Left lung (tissue), 10 donors: ENCODE measurements around the gene TOX2. TPM values are rescaled to one million over a fixed set of nuclear protein-coding genes. Genes with fewer than 3 reads are reported as not detected.

ENCODE experiments used
- ATAC-seq: fragments of 200-7000 bp; cut with Tn5 transposase; one replicate; pipeline ENCODE4 v1.9.1; 2020; ENCODE audit warnings: moderate library complexity
- DNase-seq, 4 donors: peaks; one replicate each; pipeline ENCODE4 v3.0.0-alpha.2; 2013 to 2020
- H3K27ac ChIP-seq, 2 donors: fragments of 200-600 bp; sonication (generic) in 1 of 2; one replicate each; pipeline versions ENCODE4 v1.5.0 to v1.8.0; 2020 to 2021
- H3K27me3 ChIP-seq, 2 donors: fragments of 200-600 bp; sonication (generic) in 1 of 2; one replicate each; pipeline versions ENCODE4 v1.5.0 to v1.8.0; 2020 to 2021
- H3K36me3 ChIP-seq, 2 donors: fragments of 200-600 bp; sonication (generic) in 1 of 2; one replicate each; pipeline versions ENCODE4 v1.5.0 to v1.8.0; 2020 to 2021
- H3K4me1 ChIP-seq, 2 donors: fragments of 200-600 bp; one replicate each; pipeline ENCODE4 v1.8.0; 2021
- H3K4me3 ChIP-seq, 2 donors: fragments of 200-600 bp; sonication (generic) in 1 of 2; one replicate each; pipeline versions ENCODE4 v1.5.0 to v1.8.0; 2020 to 2021; ENCODE audit warnings: mild to moderate bottlenecking in 1 of 2
- H3K9me3 ChIP-seq, 2 donors: fragments of 200-600 bp; sonication (generic) in 1 of 2; one replicate each; pipeline versions ENCODE4 v1.5.0 to v1.8.0; 2020 to 2021
- intact Hi-C, 2 donors: fragments of 100-400 bp; cut with DNase I; formaldehyde crosslinking; loops; one replicate each; pipeline versions ENCODE4 v1.11.2 to v1.14.2; 2022
- polyA plus RNA-seq, 6 donors: library from polyadenylated mRNA; unstranded; fragments of 120-200 nt; gene quantifications; one replicate each; pipeline ENCODE4 v1.2.1, GENCODE V29; 2013; ENCODE audit not compliant: insufficient read length in 6 of 6
- total RNA-seq, 2 donors: library from RNA; stranded (reverse); fragmentation: NEBNext Ultra II Directional; extraction: Animal tissue kit (Norgen Biotek cat#: 25700); gene quantifications; one replicate each; pipeline ENCODE4 v1.2.1, GENCODE V29; 2021
- TF ChIP-seq, protein P1 (sequence below), 2 donors: fragments of 200-600 bp; sonication (generic) in 1 of 2; IDR thresholded peaks; one replicate each; pipeline versions ENCODE4 v1.5.0 to v1.8.0; 2021; ENCODE audit warnings: antibody characterized with exemption in 2 of 2
- donor health status: DM: no; HTN: yes; CAD: no.
- donor health status: DM: no; HTN: no; CAD: no.

Gene TOX2
- total and polyA plus RNA-seq, 8 donors = 14.5 to 61.1 (median 41.3) TPM

DNA sequence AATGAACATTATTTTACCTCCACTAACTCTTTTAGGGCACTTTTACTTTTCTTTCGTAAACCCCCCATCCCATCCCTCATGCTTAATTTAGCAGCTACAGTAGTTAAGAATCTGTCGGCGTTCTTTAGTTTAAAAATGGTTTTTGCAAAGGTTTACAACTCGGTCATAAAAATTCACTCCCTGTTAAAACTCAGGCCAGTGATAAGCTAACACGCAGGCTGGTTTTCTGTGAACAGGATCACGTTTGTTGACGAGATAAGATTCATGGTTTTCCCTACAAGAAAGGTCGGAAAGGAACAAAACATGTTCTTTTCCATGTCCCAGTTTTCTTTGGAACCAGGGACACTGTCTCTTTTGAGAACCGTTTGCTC, 101.1 kb downstream of the TOX2 start:
- Histone ChIP-seq H3K27ac (no peak overlapping the region), H3K27me3 (peaks cover 0 to 8% of the 10 kb centered on the region in 2 donors), H3K36me3 (no peaks in the 10 kb centered on the region), H3K9me3 (no peaks in the 10 kb centered on the region), H3K4me1 (peaks cover 0 to 36% of the 10 kb centered on the region in 2 donors), H3K4me3 (no peak overlapping the region)
- no peak for DNase-seq
- TF ChIP-seq, protein P1, sequence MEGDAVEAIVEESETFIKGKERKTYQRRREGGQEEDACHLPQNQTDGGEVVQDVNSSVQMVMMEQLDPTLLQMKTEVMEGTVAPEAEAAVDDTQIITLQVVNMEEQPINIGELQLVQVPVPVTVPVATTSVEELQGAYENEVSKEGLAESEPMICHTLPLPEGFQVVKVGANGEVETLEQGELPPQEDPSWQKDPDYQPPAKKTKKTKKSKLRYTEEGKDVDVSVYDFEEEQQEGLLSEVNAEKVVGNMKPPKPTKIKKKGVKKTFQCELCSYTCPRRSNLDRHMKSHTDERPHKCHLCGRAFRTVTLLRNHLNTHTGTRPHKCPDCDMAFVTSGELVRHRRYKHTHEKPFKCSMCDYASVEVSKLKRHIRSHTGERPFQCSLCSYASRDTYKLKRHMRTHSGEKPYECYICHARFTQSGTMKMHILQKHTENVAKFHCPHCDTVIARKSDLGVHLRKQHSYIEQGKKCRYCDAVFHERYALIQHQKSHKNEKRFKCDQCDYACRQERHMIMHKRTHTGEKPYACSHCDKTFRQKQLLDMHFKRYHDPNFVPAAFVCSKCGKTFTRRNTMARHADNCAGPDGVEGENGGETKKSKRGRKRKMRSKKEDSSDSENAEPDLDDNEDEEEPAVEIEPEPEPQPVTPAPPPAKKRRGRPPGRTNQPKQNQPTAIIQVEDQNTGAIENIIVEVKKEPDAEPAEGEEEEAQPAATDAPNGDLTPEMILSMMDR (IDR thresholded peaks at IDR 0.05) = no peak
- intact Hi-C loops = no loop called here
- ATAC-seq = no peak

- intact Hi-C loops = no loop called here
- DNase-seq (no peak), ATAC-seq (no peak)
- Histone ChIP-seq H3K4me1 (peaks cover 0 to 36% of the 10 kb centered on the region in 2 donors), H3K36me3 (no peaks in the 10 kb centered on the region), H3K9me3 (no peaks in the 10 kb centered on the region), H3K27ac (no peak overlapping the region), H3K4me3 (no peak overlapping the region), H3K27me3 (peaks cover 0 to 7% of the 10 kb centered on the region in 2 donors)
- TF ChIP-seq, protein P1 (IDR thresholded peaks at IDR 0.05) = no peak
Observed at GRCh38 chr20:44016525-44016924, 101.9 kb downstream of the TOX2 start.

DNA sequence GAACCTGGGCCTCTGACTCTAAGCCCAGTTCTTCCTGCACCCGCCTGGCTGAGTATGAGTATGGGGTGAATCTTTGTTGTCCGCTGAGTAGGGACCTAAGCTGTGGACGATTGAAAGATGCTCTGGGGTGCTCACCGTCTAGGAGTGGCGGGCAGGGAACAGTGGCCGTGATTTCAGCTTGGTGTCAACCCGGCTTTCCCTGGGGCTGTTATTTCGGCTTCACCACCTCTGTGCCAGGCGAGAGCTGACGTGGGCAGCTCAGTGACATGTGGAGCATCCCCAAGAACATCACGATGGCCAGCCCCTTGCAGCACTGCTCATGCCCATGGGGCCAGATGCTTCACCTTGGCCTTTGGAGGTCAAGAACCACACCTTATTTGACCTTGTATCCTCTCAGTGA, 102.6 kb downstream of the TOX2 start:
- no peak for ATAC-seq
- Histone ChIP-seq H3K4me1 (peaks cover 0 to 36% of the 10 kb centered on the region in 2 donors), H3K4me3 (no peak overlapping the region), H3K36me3 (no peaks in the 10 kb centered on the region), H3K27ac (no peak overlapping the region), H3K9me3 (no peaks in the 10 kb centered on the region), H3K27me3 (peaks cover 0 to 7% of the 10 kb centered on the region in 2 donors)
- DNase-seq = no peak
- TF ChIP-seq, protein P1 (IDR thresholded peaks at IDR 0.05) = no peak
- intact Hi-C loops = no loop called here

DNA sequence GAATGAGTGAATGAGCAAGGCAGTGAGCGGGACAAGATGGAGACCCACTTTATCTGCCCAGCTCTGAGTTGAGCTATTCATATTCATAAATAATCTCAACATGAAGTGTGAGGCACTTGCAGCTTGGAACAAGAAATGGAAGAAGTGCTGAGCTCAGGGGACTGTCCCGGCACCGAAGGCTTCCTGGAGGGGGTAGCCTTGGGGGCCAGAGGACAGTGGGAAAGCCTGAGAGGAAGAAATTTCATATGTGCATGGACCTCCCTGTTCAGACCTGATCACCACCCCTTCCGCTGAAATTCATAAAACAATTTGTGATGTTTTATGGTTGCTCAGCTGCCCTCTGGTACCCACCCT, 103.2 kb downstream of the TOX2 start:
- Histone ChIP-seq H3K36me3 (no peaks in the 10 kb centered on the region), H3K27me3 (peaks cover 0 to 7% of the 10 kb centered on the region in 2 donors), H3K27ac (peak overlapping the region in 1 of 2 donors; percentile 9), H3K9me3 (no peaks in the 10 kb centered on the region), H3K4me3 (no peak overlapping the region), H3K4me1 (peaks cover 0 to 36% of the 10 kb centered on the region in 2 donors)
- intact Hi-C loops = no loop called here
- TF ChIP-seq, protein P1 (IDR thresholded peaks at IDR 0.05) = no peak
- ATAC-seq (peak; percentile 81), DNase-seq (no peak)

- DNase-seq (peak in 3 of 4 donors; percentile 66 to 87 (median 84)), ATAC-seq (peak; percentile 93)
- peak overlapping the region; percentile 9 to 11 for H3K27ac ChIP-seq
- H3K36me3 ChIP-seq = no peaks in the 10 kb centered on the region
- TF ChIP-seq, protein P1 (IDR thresholded peaks at IDR 0.05) = no peak
- peaks cover 0 to 7% of the 10 kb centered on the region in 2 donors for H3K27me3 ChIP-seq
- peaks cover 0 to 36% of the 10 kb centered on the region in 2 donors for H3K4me1 ChIP-seq
- H3K4me3 ChIP-seq = no peak overlapping the region
- intact Hi-C loops = no loop called here
- H3K9me3 ChIP-seq = no peaks in the 10 kb centered on the region
Observed at GRCh38 chr20:44018259-44018941, 103.7 kb downstream of the TOX2 start.
